Measurements from ENCODE around the gene LMCD1. TPM values are rescaled to one million over a fixed set of nuclear protein-coding genes. Genes with fewer than 3 reads are reported as not detected.

LMCD1 gene
- total RNA-seq, 3 donors from 2014 or later (not counting 1 experiment from before 2014, with no cell fraction given), result not detected

GRCh38 chr3:8581373-8581772 lies 79.8 kb downstream of the LMCD1 start:
- no peak for TF ChIP-seq CTCF (IDR thresholded peaks at IDR 0.05)
- H3K36me3 Mint-ChIP-seq, result no peaks in the 10 kb centered on the region

DNA sequence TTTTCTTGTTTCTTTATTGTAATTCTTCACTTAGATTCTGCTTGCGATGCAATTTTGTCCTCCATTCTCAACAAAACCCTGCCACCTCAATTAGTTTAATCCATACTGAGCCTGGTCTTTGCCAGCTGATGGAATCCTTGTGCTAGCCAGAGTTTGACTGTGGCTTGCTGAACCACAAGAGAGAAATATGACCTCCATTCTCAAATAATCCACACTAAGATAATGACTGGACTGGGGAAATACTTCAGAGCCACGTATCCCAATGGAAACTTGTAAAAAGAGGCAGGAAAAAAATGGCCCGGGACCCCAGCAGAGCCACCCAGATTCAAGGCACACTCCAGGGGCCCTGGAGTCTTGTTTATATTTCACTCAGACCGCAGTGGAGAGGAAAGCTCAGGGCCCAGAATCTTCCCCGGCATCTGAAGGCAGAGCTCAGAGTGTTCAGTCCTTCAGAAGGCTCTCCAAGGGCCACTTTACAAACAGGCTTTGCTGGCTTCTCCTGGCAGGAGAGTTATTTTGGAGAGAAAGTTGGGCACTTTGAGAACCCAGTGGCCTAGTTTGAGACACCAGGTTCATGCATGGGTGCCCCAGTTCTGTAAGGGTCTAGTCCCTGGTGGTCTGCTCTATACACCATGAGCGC lies 80.3 kb downstream of the LMCD1 start:
- H3K27me3 ChIP-seq (ENCODE audit: control insufficient read depth, insufficient read depth, low read length), result no peaks in the 10 kb centered on the region
- intact Hi-C loops (cut with micrococcal nuclease), result no loop called here
- H3K27ac Mint-ChIP-seq, result no peak overlapping the region
- no peaks in the 10 kb centered on the region for H3K4me1 ChIP-seq (ENCODE audit: control insufficient read depth, insufficient read depth, low read length)
- WGBS (ENCODE audit: insufficient coverage), result 87% methylated on average over 6 of the region's 6 CpGs
- H3K4me3 Mint-ChIP-seq, result no peak overlapping the region
- no peaks in the 10 kb centered on the region for H3K4me1 Mint-ChIP-seq
- no peaks in the 10 kb centered on the region for H3K36me3 Mint-ChIP-seq
- H3K27me3 Mint-ChIP-seq (ENCODE audit: low read depth in 2 of 2), result peaks cover 2 to 13% of the 10 kb centered on the region in 2 donors
- H3K9me3 ChIP-seq (ENCODE audit: control insufficient read depth, insufficient read depth, low read length), result no peaks in the 10 kb centered on the region
- H3K9me3 Mint-ChIP-seq, result no peaks in the 10 kb centered on the region
- no peak overlapping the region for H3K4me3 ChIP-seq (ENCODE audit: low read length)
- no peak overlapping the region for H3K27ac ChIP-seq (ENCODE audit: low read length)
- TF ChIP-seq CTCF (IDR thresholded peaks at IDR 0.05), result no peak
- H3K36me3 ChIP-seq (ENCODE audit: control insufficient read depth, insufficient read depth, low read length), result no peaks in the 10 kb centered on the region
- ATAC-seq (no peak), DNase-seq (no peak)

More at GRCh38 chr3:8581373-8581772, 79.8 kb downstream of the LMCD1 start:
- ATAC-seq (no peak), DNase-seq (no peak)
- no peaks in the 10 kb centered on the region for H3K36me3 ChIP-seq (ENCODE audit: control insufficient read depth, insufficient read depth, low read length)
- Mint-ChIP-seq H3K27me3 (ENCODE audit: low read depth in 2 of 2) (peaks cover 2 to 9% of the 10 kb centered on the region in 2 donors), H3K27ac (no peak overlapping the region), H3K9me3 (no peaks in the 10 kb centered on the region), H3K4me3 (no peak overlapping the region), H3K4me1 (no peaks in the 10 kb centered on the region)
- H3K4me1 ChIP-seq (ENCODE audit: control insufficient read depth, insufficient read depth, low read length), result no peaks in the 10 kb centered on the region
- H3K27me3 ChIP-seq (ENCODE audit: control insufficient read depth, insufficient read depth, low read length), result no peaks in the 10 kb centered on the region
- no peak overlapping the region for H3K4me3 ChIP-seq (ENCODE audit: low read length)
- WGBS (ENCODE audit: insufficient coverage), result 92% methylated on average over 3 of the region's 3 CpGs
- no peak overlapping the region for H3K27ac ChIP-seq (ENCODE audit: low read length)
- H3K9me3 ChIP-seq (ENCODE audit: control insufficient read depth, insufficient read depth, low read length), result no peaks in the 10 kb centered on the region
- intact Hi-C loops (cut with micrococcal nuclease), result no loop called here

DNA sequence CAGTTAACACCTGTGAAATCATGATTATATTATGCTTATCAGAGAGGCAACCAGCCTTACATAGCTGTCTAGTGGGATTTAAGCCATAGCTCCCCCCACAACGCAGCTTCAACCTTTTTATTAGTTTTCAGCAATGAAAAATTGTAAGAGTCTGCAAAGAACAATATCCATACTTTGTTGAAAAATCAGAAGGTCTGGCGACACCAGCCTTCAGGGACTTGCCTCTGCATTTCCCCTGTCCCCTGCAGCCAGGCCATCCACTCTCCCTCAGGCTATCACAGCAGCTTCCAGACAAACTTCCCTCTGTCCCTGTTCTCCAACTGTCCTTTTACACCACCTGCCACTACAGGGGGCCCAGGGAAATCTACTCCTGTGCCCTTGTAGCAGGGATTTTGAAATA lies 83.0 kb downstream of the LMCD1 start:
- Mint-ChIP-seq H3K27me3 (ENCODE audit: low read depth in 2 of 2) (peaks cover 5 to 13% of the 10 kb centered on the region in 2 donors), H3K36me3 (no peaks in the 10 kb centered on the region), H3K9me3 (no peaks in the 10 kb centered on the region), H3K4me3 (no peak overlapping the region), H3K27ac (no peak overlapping the region), H3K4me1 (no peaks in the 10 kb centered on the region)
- no peak overlapping the region for H3K27ac ChIP-seq (ENCODE audit: low read length)
- no peak for ATAC-seq
- H3K4me3 ChIP-seq (ENCODE audit: low read length), result no peak overlapping the region
- no peak for DNase-seq
- no peak for TF ChIP-seq CTCF (IDR thresholded peaks at IDR 0.05)
- intact Hi-C loops (cut with micrococcal nuclease), result no loop called here
- no peaks in the 10 kb centered on the region for H3K9me3 ChIP-seq (ENCODE audit: control insufficient read depth, insufficient read depth, low read length)
- no peaks in the 10 kb centered on the region for H3K36me3 ChIP-seq (ENCODE audit: control insufficient read depth, insufficient read depth, low read length)
- H3K4me1 ChIP-seq (ENCODE audit: control insufficient read depth, insufficient read depth, low read length), result no peaks in the 10 kb centered on the region
- WGBS (ENCODE audit: insufficient coverage), result 94% methylated on average over 2 of the region's 2 CpGs
- H3K27me3 ChIP-seq (ENCODE audit: control insufficient read depth, insufficient read depth, low read length), result no peaks in the 10 kb centered on the region
